IMR-90 (cell line): Measurements from ENCODE around the gene SH3TC1. TPM values are rescaled to one million over a fixed set of nuclear protein-coding genes. Genes with fewer than 3 reads are reported as not detected.

Source experiments
- ATAC-seq: fragments of 200-7000 bp; cut with Tn5 transposase; 2 replicates; pipeline ENCODE4 v1.9.1; 2020; ENCODE audit warnings: low read depth, mild to moderate bottlenecking, moderate library complexity
- BruUV-seq: library from RNA; stranded (reverse); fragments of 400-500 nt; replicated peaks from 2 replicates; lab custom pipeline; 2021; lab: Mats Ljungman, UMichigan
- CTCF ChIA-PET: fragments of 300-600 bp; formaldehyde crosslinking; extraction: SDS; loops from one replicate; lab custom pipeline; 2021; ENCODE audit warnings: antibody characterized with exemption; lab: Yijun Ruan, JAX
- POLR2A ChIA-PET: fragments of 300-600 bp; sonication (Branson Sonifier 250); formaldehyde crosslinking; loops from one replicate; lab custom pipeline; 2022; ENCODE audit warnings: antibody characterized with exemption; ENCODE audit not compliant: unreplicated experiment; lab: Charles Lee
- DNase-seq: peaks from one replicate; pipeline ENCODE4 v3.0.0; 2013
- H2AFZ ChIP-seq: replicated peaks from 2 replicates; pipeline ENCODE3; 2013; ENCODE audit warnings: low read length, mild to moderate bottlenecking; ENCODE audit not compliant: poor library complexity
- H2AK5ac ChIP-seq: 2 replicates; pipeline ENCODE4 v1.6.1; 2013; ENCODE audit warnings: low read depth, low read length, inconsistent platforms
- H2AK9ac ChIP-seq: replicated peaks from 2 replicates; pipeline ENCODE3; 2013; ENCODE audit warnings: mild to moderate bottlenecking, low read depth, low read length, moderate library complexity; ENCODE audit not compliant: poor library complexity
- H2BK120ac ChIP-seq: 2 replicates; pipeline ENCODE4 v1.6.1; 2013; ENCODE audit warnings: low read depth, low read length, inconsistent platforms
- H2BK15ac ChIP-seq: 3 replicates; pipeline ENCODE4 v1.6.1; 2013; ENCODE audit warnings: low read depth, low read length, inconsistent platforms
- H2BK20ac ChIP-seq: 2 replicates; pipeline ENCODE4 v1.6.1; 2013; ENCODE audit warnings: low read depth, mild to moderate bottlenecking, inconsistent platforms, low read length, moderate library complexity
- H2BK5ac ChIP-seq: 2 replicates; pipeline ENCODE4 v1.6.1; 2013; ENCODE audit warnings: mild to moderate bottlenecking, low read depth, low read length, inconsistent platforms; ENCODE audit not compliant: poor library complexity, severe bottlenecking
- H3K14ac ChIP-seq: replicated peaks from 2 replicates; pipeline ENCODE4 v1.6.1; 2013; ENCODE audit warnings: low read depth, low read length, inconsistent platforms
- H3K18ac ChIP-seq: 2 replicates; pipeline ENCODE4 v1.6.1; 2013; ENCODE audit warnings: low read depth, low read length, control low read depth
- H3K23ac ChIP-seq: 2 replicates; pipeline ENCODE4 v1.6.1; 2013; ENCODE audit warnings: low read depth, low read length, inconsistent platforms
- H3K27ac ChIP-seq: 2 replicates; pipeline ENCODE4 v1.5.1; 2013; ENCODE audit warnings: mild to moderate bottlenecking, control low read depth, low read length; ENCODE audit not compliant: insufficient read depth
- H3K27me3 ChIP-seq: 2 replicates; pipeline ENCODE4 v1.6.1; 2013; ENCODE audit warnings: low read length; ENCODE audit not compliant: control insufficient read depth, insufficient read depth
- H3K36me3 ChIP-seq: 2 replicates; pipeline ENCODE4 v1.6.1; 2013; ENCODE audit warnings: low read length, mixed read lengths; ENCODE audit not compliant: control insufficient read depth, insufficient read depth
- H3K4ac ChIP-seq: 2 replicates; pipeline ENCODE4 v1.6.1; 2013; ENCODE audit warnings: low read depth, low read length, inconsistent platforms
- H3K4me1 ChIP-seq: 2 replicates; pipeline ENCODE4 v1.6.1; 2013; ENCODE audit warnings: low read length, mixed read lengths; ENCODE audit not compliant: control insufficient read depth, insufficient read depth
- H3K4me2 ChIP-seq: 2 replicates; pipeline ENCODE4 v1.6.1; 2013; ENCODE audit warnings: low read depth, mild to moderate bottlenecking, control low read depth, low read length, moderate library complexity
- H3K4me3 ChIP-seq: 2 replicates; pipeline ENCODE4 v1.5.1; 2013; ENCODE audit warnings: low read depth, mild to moderate bottlenecking, control low read depth, low read length, moderate library complexity; ENCODE audit not compliant: insufficient read depth
- H3K56ac ChIP-seq: 2 replicates; pipeline ENCODE4 v1.6.1; 2013; ENCODE audit warnings: low read length, inconsistent platforms; ENCODE audit not compliant: insufficient read depth; ENCODE audit errors: extremely low read depth
- H3K79me1 ChIP-seq, 2 experiments: 2 replicates each; pipeline ENCODE4 v1.6.1; 2013; ENCODE audit warnings: low read length in 2 of 2, inconsistent platforms in 1 of 2, low read depth in 1 of 2
- H3K9ac ChIP-seq: 2 replicates; pipeline ENCODE4 v1.6.1; 2013; ENCODE audit warnings: low read depth, low read length, control low read depth
- H3K9me1 ChIP-seq: 2 replicates; pipeline ENCODE4 v1.6.1; 2013; ENCODE audit warnings: low read length, inconsistent platforms; ENCODE audit not compliant: insufficient read depth
- H3K9me3 ChIP-seq: 2 replicates; pipeline ENCODE4 v1.6.1; 2013; ENCODE audit warnings: low read length; ENCODE audit not compliant: control insufficient read depth, insufficient read depth
- H4K20me1 ChIP-seq: 2 replicates; pipeline ENCODE4 v1.6.1; 2013; ENCODE audit warnings: low read length, inconsistent platforms; ENCODE audit not compliant: insufficient read depth
- H4K5ac ChIP-seq: 2 replicates; pipeline ENCODE4 v1.6.1; 2013; ENCODE audit warnings: mild to moderate bottlenecking, low read depth, low read length, control low read depth
- H4K8ac ChIP-seq, 2 experiments: 2 replicates each; pipeline ENCODE4 v1.6.1; 2013; ENCODE audit warnings: low read depth in 2 of 2, low read length in 2 of 2, control low read depth in 1 of 2, inconsistent platforms in 1 of 2
- H4K91ac ChIP-seq: 2 replicates; pipeline ENCODE4 v1.6.1; 2013; ENCODE audit warnings: low read depth, low read length, inconsistent platforms; ENCODE audit not compliant: insufficient read depth
- ELK1 ChIP-seq: fragments of 150-350 bp; IDR thresholded peaks from 2 replicates; pipeline ENCODE4 v1.6.1; 2016; ENCODE audit warnings: low read depth, mild to moderate bottlenecking, low read length, moderate library complexity, borderline replicate concordance
- POLR2A ChIP-seq: IDR thresholded peaks from 2 replicates; pipeline ENCODE4 v1.6.1; 2012; ENCODE audit warnings: mild to moderate bottlenecking, low read depth, low read length
- WGBS, 2 experiments: methylation state at CpG; one replicate each; pipeline versions ENCODE4 v1.1.5 to v1.1.7; 2013; ENCODE audit warnings: missing lambda C conversion rate in 2 of 2; ENCODE audit not compliant: insufficient read length in 1 of 2; ENCODE audit errors: extremely low coverage in 2 of 2; 5-methylcytosine and 5-hydroxymethylcytosine counted together
- dilution Hi-C: fragments of 300-500 bp; cut with HindIII; formaldehyde crosslinking; loops from one replicate; pipeline ENCODE4 v1.14.3; 2018; ENCODE audit warnings: low sequenced_read_pairs; ENCODE audit not compliant: unreplicated experiment
- in situ Hi-C: fragments of 300-500 bp; cut with MboI; formaldehyde crosslinking; loops from 3 replicates; pipeline ENCODE4 v1.14.3; 2019; ENCODE audit warnings: low sequenced_read_pairs, inconsistent platforms, mixed read lengths
- intact Hi-C: fragments of 100-400 bp; cut with micrococcal nuclease; formaldehyde crosslinking; loops from 2 replicates; pipeline ENCODE4 v1.10.0; 2022
- polyA plus RNA-seq, 3 experiments: library from polyadenylated mRNA; depleted of rRNA; stranded (reverse); fragments of >200 nt; gene quantifications; 2 replicates each; pipeline ENCODE4 v1.2.3, GENCODE V29; 2012; ENCODE audit warnings: low replicate concordance in 1 of 3
- total RNA-seq: library from RNA; depleted of rRNA; stranded (reverse); fragments of >200 nt; gene quantifications from 2 replicates; pipeline ENCODE4 v1.2.3, GENCODE V29; 2012

SH3TC1 gene
- total and polyA plus RNA-seq, 2 of the 4 experiments (the other 2 are of a cell fraction): 1.6 to 2.2 TPM

GRCh38 chr4:8179074-8179473 lies 20.0 kb upstream of the SH3TC1 start:
- Histone ChIP-seq H3K56ac (no peak overlapping the region), H3K18ac (no peak overlapping the region), H2AFZ (no peak overlapping the region), H2BK20ac (no peak overlapping the region), H3K36me3 (no peaks in the 10 kb centered on the region), H3K4me2 (no peak overlapping the region), H3K4me3 (no peak overlapping the region), H2BK15ac (no peak overlapping the region), H2BK120ac (no peak overlapping the region), H4K20me1 (peaks cover 6% of the 10 kb centered on the region; the same call in 1 of the 2 replicates), H4K5ac (no peak overlapping the region), H2AK9ac (peak overlapping the region; percentile 16), H2BK5ac (no peak overlapping the region), H3K4me1 (peaks cover 7% of the 10 kb centered on the region), H2AK5ac (no peak overlapping the region), H3K9me3 (no peaks in the 10 kb centered on the region), H3K9ac (no peak overlapping the region), H3K9me1 (peaks cover 16% of the 10 kb centered on the region), H4K8ac (no peak overlapping the region), H3K27ac (no peak overlapping the region), H3K14ac (no peak overlapping the region), H3K79me1 (no peaks in the 10 kb centered on the region), H3K4ac (no peak overlapping the region), H3K23ac (no peak overlapping the region), H3K27me3 (peaks cover 24% of the 10 kb centered on the region; the same call in 1 of the 2 replicates), H4K91ac (no peak overlapping the region)
- DNase-seq: no peak
- BruUV-seq: no TSS peak
- CTCF ChIA-PET: interaction anchor here (0.6 kb wide), 1 partner anchor 79 kb away, joined by 3 read pairs; no protein-coding TSS in a partner anchor
- intact Hi-C loops: loop anchor here (5.0 kb wide), 1 partner anchor 38 kb away; no protein-coding TSS in a partner anchor
- POLR2A ChIA-PET: no interaction called here
- ATAC-seq: no peak
- dilution Hi-C loops: no loop called here
- TF ChIP-seq POLR2A: no peak
- TF ChIP-seq ELK1: no peak
- WGBS, 2 experiments: 52% methylated on average over 4 of the region's 10 CpGs; no CpG with 5 or more reads in 1 of the 2 experiments
- in situ Hi-C loops: loop anchor here (5.0 kb wide), 1 partner anchor 223 kb away; no protein-coding TSS in a partner anchor
